Astrocyte (in vitro differentiated cells and primary cell): Measurements from ENCODE around the gene TXLNA.

Experiments
- CTCF ChIP-seq: IDR thresholded peaks from 2 replicates; pipeline ENCODE4 v1.5.1; 2011; ENCODE audit warnings: low read depth, mild to moderate bottlenecking, inconsistent platforms, low read length, moderate library complexity; ENCODE audit not compliant: insufficient read depth
- EZH2 ChIP-seq: IDR thresholded peaks from 2 replicates; pipeline ENCODE4 v1.6.1; 2012; ENCODE audit warnings: mild to moderate bottlenecking, low read length, inconsistent platforms; ENCODE audit not compliant: insufficient read depth

GRCh38 chr1:32192220-32192948 lies 12.9 kb downstream of the TXLNA start:
- no peak for TF ChIP-seq EZH2
- TF ChIP-seq CTCF, result no peak
